ENCODE data around the gene METTL13. TPM values are rescaled to one million over a fixed set of nuclear protein-coding genes. Genes with fewer than 3 reads are reported as not detected.

The METTL13 gene
- polyA plus RNA-seq, 2 of the 4 experiments (the other 2 are of a cell fraction): 53.7 to 54.0 TPM

GRCh38 chr1:171758011-171758410 lies 23.4 kb upstream of the METTL13 start:
- POLR2A ChIA-PET: no interaction called here
- Histone ChIP-seq H3K27ac (no peak overlapping the region), H3K9me3 (peaks cover 8% of the 10 kb centered on the region; the same call in 2 of the 3 replicates), H3K4me2 (no peak overlapping the region), H3K4me1 (no peaks in the 10 kb centered on the region), H3K4me3 (no peak overlapping the region)
- no peak for FAIRE-seq
- no peak for ATAC-seq
- DNase-seq (ENCODE audit: low read depth in 1 of 2, low spot score in 1 of 2): no peak
- CTCF ChIA-PET: interaction anchor here (0.5 to 0.7 kb wide), 2 partner anchors 17 to 479 kb away, joined by 3 read pairs; no protein-coding TSS in a partner anchor
- no peak for TF ChIP-seq RARB (CRISPR knock-in tag; IDR thresholded peaks at IDR 0.05)
- TF ChIP-seq TFCP2L1 (CRISPR knock-in tag; IDR thresholded peaks at IDR 0.05): no peak
- TF ChIP-seq NPAS2 (CRISPR knock-in tag; IDR thresholded peaks at IDR 0.05; ENCODE audit: borderline replicate concordance): no peak
- TF ChIP-seq RFX5 (IDR thresholded peaks at IDR 0.05): no peak
- TF ChIP-seq SREBF2 (IDR thresholded peaks at IDR 0.05): no peak
- no peak for TF ChIP-seq HOXB13 (CRISPR knock-in tag; IDR thresholded peaks at IDR 0.05; ENCODE audit: low read depth)
- TF ChIP-seq JUN (IDR thresholded peaks at IDR 0.05): no peak
- TF ChIP-seq TP53 (CRISPR knock-in tag; IDR thresholded peaks at IDR 0.05): no peak
- no peak for TF ChIP-seq ELK1 (IDR thresholded peaks at IDR 0.05; ENCODE audit: low read depth, low read length)

- TF ChIP-seq REST (IDR thresholded peaks at IDR 0.05): no peak
- no peak for TF ChIP-seq BHLHE40 (IDR thresholded peaks at IDR 0.05; ENCODE audit: low read depth, low read length)
- TF ChIP-seq HOXA7 (CRISPR knock-in tag; IDR thresholded peaks at IDR 0.05): no peak
- no peak for TF ChIP-seq CTCF (IDR thresholded peaks at IDR 0.05)
- Histone ChIP-seq H3K4me3 (no peak overlapping the region), H3K9me3 (peaks cover 2% of the 10 kb centered on the region; the same call in 1 of the 3 replicates), H3K4me1 (no peaks in the 10 kb centered on the region), H3K4me2 (no peak overlapping the region), H3K27ac (no peak overlapping the region)
- FAIRE-seq (no peak), ATAC-seq (no peak), DNase-seq (ENCODE audit: low read depth in 1 of 2, low spot score in 1 of 2) (no peak)
- WGBS (ENCODE audit: missing lambda C conversion rate): 64% methylated on average over 6 of the region's 6 CpGs
- ChIA-PET CTCF (interaction anchor here (0.8 to 1.0 kb wide), 2 partner anchors 14 to 223 kb away, joined by 3 read pairs; no protein-coding TSS in a partner anchor), POLR2A (no interaction called here)
These were observed 19.3 kb upstream of the METTL13 start for GRCh38 chr1:171762143-171762563.

GRCh38 chr1:171763764-171764163 lies 17.7 kb upstream of the METTL13 start:
- Histone ChIP-seq H3K4me1 (no peaks in the 10 kb centered on the region), H3K4me2 (no peak overlapping the region), H3K9me3 (no peaks in the 10 kb centered on the region), H3K27ac (no peak overlapping the region), H3K4me3 (no peak overlapping the region)
- DNase-seq (ENCODE audit: low read depth in 1 of 2, low spot score in 1 of 2) (no peak), ATAC-seq (no peak), FAIRE-seq (no peak)
- TF ChIP-seq CEBPB (IDR thresholded peaks at IDR 0.05) (no peak), EHF (CRISPR knock-in tag; IDR thresholded peaks at IDR 0.05) (no peak), HOXA7 (CRISPR knock-in tag; IDR thresholded peaks at IDR 0.05) (no peak)
- ChIA-PET CTCF (interaction anchor here (1.4 kb wide), 1 partner anchor 119 kb away, joined by 3 read pairs; no protein-coding TSS in a partner anchor), POLR2A (no interaction called here)
- 54% methylated on average over 6 of the region's 6 CpGs for WGBS (ENCODE audit: missing lambda C conversion rate)
